PC-3 (cell line): Measurements from ENCODE around the gene LOXL4.

ENCODE experiments used
- CTCF ChIP-seq: fragments of 300-600 bp; sonication (generic); conservative IDR thresholded peaks from 2 replicates; pipeline ENCODE4 v1.5.1; 2017; ENCODE audit warnings: antibody characterized with exemption, low read depth, mild to moderate bottlenecking, low read length
- EZH2phosphoT487 ChIP-seq: fragments of 300-600 bp; sonication (generic); IDR thresholded peaks from 2 replicates; pipeline ENCODE4 v1.6.1; 2018; ENCODE audit warnings: mild to moderate bottlenecking, antibody characterized with exemption, low read length, borderline replicate concordance

GRCh38 chr10:98256692-98257091, 11.3 kb downstream of the LOXL4 start:
- TF ChIP-seq CTCF: no peak
- TF ChIP-seq EZH2phosphoT487: no peak
